ENCODE results near the gene CCDC92.

Gene CCDC92

DNA sequence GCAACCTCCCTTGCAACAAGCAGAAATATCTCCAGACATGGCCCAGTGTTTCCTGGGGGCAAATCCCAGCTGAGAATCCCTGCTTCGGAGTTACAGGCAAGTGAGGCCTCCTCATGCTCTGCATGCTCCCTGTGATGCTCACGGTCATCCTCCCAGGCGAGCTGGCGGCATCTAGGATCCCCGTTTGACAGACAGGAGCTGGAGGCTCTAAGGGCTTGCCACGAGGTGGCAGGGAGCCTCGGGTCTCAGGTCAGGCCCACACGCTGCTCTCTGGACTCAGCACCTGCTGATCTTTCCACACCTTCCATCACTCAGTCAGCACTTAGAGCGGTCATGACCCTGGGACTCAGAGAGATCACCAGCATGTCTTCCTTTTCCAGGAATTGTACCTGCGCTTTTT, 79.8 kb downstream of the CCDC92 start:
- TF ChIP-seq, protein P1, sequence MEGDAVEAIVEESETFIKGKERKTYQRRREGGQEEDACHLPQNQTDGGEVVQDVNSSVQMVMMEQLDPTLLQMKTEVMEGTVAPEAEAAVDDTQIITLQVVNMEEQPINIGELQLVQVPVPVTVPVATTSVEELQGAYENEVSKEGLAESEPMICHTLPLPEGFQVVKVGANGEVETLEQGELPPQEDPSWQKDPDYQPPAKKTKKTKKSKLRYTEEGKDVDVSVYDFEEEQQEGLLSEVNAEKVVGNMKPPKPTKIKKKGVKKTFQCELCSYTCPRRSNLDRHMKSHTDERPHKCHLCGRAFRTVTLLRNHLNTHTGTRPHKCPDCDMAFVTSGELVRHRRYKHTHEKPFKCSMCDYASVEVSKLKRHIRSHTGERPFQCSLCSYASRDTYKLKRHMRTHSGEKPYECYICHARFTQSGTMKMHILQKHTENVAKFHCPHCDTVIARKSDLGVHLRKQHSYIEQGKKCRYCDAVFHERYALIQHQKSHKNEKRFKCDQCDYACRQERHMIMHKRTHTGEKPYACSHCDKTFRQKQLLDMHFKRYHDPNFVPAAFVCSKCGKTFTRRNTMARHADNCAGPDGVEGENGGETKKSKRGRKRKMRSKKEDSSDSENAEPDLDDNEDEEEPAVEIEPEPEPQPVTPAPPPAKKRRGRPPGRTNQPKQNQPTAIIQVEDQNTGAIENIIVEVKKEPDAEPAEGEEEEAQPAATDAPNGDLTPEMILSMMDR (conservative IDR thresholded peaks at IDR 0.05) = no peak
- no peak overlapping the region for H3K27ac ChIP-seq

DNA sequence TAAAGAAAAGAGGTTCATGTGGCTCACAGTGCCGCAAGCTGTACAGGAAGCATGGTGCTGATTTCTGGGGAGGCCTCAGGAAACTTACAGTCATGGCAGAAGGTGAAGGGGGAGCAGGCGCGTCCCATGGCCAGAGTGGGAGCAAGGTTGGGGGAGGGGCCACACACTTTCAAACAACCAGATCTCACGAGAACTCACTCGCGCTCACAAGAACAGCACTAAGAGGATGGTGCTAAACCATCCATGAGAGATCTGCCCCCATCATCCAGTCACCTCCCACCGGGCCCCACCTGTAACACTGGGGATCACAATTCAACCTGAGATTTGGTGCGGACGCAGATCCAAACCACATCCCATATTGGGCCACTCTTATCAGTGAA, 80.5 kb downstream of the CCDC92 start:
- TF ChIP-seq, protein P1 (conservative IDR thresholded peaks at IDR 0.05) = no peak
- H3K27ac ChIP-seq = no peak overlapping the region

DNA sequence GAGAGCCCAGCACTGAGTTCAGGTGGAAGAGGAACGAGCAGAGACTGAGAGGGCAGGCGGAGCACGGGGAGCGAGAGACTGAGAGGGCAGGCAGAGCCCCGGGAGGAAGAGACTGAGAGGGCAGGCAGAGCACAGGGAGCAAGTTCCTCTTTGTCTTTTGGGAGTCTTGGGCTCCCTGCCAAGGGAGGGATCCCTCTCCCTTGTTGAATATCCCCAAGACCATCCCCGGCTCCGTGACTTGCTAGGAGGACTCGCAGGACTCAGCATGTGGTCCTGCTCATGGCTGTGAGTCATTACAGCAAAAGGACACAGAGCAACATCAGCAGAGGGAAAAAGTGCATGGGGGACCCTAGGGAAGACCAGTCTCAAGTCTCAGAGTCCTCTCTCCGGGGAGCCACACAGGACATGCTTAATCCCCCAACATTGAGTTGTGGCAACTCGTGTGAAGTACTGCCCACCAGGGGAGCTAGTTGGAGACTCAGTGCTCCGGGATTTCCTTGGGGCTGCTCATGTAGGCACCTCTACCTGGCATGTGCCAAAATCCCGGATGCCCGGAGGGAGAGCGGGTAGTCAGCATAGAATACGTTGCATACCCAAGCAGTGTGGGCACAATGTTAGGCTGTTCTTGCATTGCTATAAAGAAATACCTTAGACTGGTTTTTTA, 81.0 kb downstream of the CCDC92 start:
- H3K27ac ChIP-seq = no peak overlapping the region
- TF ChIP-seq, protein P1 (conservative IDR thresholded peaks at IDR 0.05) = no peak

DNA sequence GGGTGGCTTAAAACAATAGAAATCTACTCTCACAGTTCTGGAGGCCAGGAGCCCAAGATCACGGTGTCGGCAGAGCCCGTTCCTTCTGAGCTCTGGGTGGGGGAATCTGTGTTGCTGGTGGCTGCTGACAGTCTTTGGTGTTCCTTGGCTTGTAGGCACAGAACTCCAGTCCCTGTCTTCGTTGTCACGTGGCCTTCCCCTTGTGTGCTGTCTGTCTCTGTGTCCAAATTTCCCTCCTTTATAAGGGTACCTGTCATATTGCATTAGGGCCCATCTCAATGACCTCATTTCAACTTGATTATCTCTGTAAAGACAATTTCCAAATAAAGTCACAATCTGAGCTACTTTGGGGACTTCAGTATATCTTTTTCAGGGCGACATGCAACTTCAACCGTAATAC, 81.6 kb downstream of the CCDC92 start:
- no peak overlapping the region for H3K27ac ChIP-seq
- TF ChIP-seq, protein P1 (conservative IDR thresholded peaks at IDR 0.05) = no peak

DNA sequence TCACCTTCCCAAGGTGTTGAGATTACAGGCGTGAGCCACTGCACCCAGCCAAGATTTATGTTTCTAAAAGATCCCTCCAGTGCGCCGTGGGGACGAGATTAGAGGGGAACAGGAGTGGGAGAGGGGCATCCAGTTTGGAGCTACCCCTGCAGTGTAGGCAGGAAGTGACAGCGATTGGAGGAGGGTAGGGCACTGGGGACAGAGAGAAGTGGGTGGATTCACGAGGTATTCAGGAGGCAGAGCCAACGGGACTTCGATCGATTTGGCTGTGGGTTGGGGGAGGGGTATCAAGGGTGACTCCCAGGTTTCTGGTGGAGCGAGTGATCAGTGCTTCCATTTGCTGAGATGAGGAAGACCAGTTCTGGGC, 82.1 kb downstream of the CCDC92 start:
- H3K27ac ChIP-seq = no peak overlapping the region
- TF ChIP-seq, protein P1 (conservative IDR thresholded peaks at IDR 0.05) = no peak

DNA sequence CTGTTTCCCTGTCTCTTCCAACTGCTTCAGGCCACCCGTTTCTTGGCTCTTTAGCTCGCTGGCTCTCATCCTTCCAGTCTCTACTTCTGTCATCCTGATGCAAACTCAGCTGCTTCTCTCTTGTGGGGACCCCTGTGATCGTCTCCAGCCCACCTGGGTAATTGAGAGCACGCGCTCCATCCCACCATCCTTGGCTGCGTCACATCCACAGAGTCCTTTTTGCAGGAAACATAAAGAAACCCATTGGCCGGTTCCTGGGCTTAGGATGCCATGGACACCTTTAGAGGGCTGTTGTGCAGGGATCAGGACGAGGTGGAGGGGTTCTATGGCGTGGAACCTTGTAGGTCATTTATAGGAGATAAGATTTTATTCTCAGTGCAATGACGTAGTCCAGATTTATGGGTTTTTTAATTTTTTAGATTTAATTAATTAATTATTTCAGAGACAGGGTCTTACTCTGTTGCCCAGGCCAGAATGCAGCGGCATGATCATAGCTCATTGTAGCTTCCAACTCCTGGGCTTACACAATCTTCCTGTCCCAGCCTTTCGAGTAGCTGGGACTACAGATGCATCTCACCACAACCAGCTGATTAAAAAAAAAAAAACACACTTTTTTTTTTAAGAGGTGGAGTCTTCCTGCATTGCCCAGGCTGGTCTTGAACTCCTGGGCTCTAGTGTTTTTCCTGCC, 82.6 kb downstream of the CCDC92 start:
- H3K27ac ChIP-seq = no peak overlapping the region
- TF ChIP-seq, protein P1 (conservative IDR thresholded peaks at IDR 0.05) = no peak

DNA sequence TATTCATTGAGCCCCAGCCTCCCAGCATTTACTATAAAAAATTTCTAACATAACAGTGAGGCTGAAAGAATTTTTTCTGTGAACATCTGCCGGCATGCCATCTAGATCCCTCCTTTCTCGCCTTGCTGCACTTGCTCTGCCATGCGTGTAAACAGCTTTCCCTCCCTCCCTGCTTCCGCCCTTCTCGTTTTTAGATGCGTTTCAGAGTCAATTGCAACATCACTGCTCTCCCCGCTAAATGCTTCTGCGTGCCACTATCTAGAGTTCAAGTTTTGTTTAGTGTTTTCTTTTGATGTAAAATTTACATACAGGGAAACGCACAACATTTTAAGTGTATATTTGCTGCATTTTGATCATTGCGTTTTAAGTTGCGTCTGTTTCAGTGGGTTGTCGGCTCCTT, 83.6 kb downstream of the CCDC92 start:
- no peak overlapping the region for H3K27ac ChIP-seq
- TF ChIP-seq, protein P1 (conservative IDR thresholded peaks at IDR 0.05) = no peak
